Upper lobe of left lung (tissue), 4 donors: ENCODE results near the gene C1orf21.

Experiments
- CTCF ChIP-seq, 6 experiments: fragments of 450-650 bp in 4 of 6; fragments of 200-600 bp in 2 of 6; sonication (generic) in 2 of 6; IDR thresholded peaks; one replicate each; pipeline ENCODE4 v1.5.1; 2016 to 2019; ENCODE audit warnings: antibody characterized with exemption in 6 of 6
- EP300 ChIP-seq, 4 donors: sonication (generic); formaldehyde crosslinking; IDR thresholded peaks; one replicate each; pipeline ENCODE4 v1.5.1; 2017; ENCODE audit warnings: antibody characterized with exemption in 4 of 4, control low read depth in 2 of 4
- POLR2A ChIP-seq, 4 donors: fragments of 450-650 bp; IDR thresholded peaks; one replicate each; pipeline ENCODE4 v1.5.1; 2016 to 2017; ENCODE audit warnings: antibody characterized with exemption in 4 of 4, mild to moderate bottlenecking in 2 of 4

DNA sequence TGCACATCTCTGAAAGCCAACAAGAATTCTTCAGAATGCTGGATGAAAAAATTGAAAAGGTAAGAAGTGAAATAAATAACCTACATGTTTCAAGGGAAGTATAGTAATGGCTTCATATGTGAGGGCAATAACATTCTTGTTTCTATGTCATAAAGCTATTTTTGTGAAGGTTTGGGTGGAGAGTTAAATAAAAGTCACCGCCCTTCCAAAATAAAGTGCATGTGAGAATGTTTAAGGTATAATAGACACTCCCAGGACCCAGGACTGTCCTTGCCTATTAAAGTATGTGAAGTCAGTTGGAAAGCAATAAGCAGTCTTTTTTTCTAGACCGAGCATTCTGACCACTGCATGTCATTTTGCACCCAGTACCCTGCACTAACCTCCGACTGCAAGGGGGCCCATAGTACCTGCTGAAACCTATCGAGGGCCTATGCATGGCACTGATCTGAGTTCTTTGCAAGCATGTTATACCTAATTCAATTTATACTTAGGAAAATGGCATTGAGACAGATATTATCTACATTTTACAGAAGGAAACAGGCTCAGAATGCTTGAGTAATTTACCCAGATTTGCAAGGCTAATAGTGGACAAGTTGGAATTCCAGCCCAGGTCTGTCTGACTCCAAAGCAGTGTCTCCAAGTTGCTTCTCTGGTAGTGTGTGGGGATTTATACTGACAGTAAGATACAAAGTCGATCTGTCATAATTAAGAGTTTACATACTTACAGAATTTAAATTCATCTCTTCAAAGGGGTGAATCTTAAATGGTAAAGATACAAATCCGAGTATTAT lies 211.8 kb downstream of the C1orf21 start:
- no peak for TF ChIP-seq CTCF (IDR thresholded peaks at IDR 0.05)
- no peak for TF ChIP-seq POLR2A (IDR thresholded peaks at IDR 0.05)
- TF ChIP-seq EP300 (IDR thresholded peaks at IDR 0.05) = no peak
